Measurements from ENCODE around the gene EPB41. TPM values are rescaled to one million over a fixed set of nuclear protein-coding genes. Genes with fewer than 3 reads are reported as not detected.

The EPB41 gene
- polyA plus RNA-seq, 1 of the 3 experiments (the other 2 are of a cell fraction) = 7.4 TPM

- TF ChIP-seq CTCF (IDR thresholded peaks at IDR 0.05) (no peak), FOXJ3 (CRISPR knock-in tag; IDR thresholded peaks at IDR 0.05) (no peak), SMC3 (IDR thresholded peaks at IDR 0.05; ENCODE audit: low read depth, low read length) (no peak), TAF1 (IDR thresholded peaks at IDR 0.05; ENCODE audit: borderline replicate concordance, low read depth, low read length) (no peak), SIN3A (IDR thresholded peaks at IDR 0.05; ENCODE audit: borderline replicate concordance, low read depth, low read length) (no peak), JUND (IDR thresholded peaks at IDR 0.05) (no peak), RFX5 (IDR thresholded peaks at IDR 0.05; ENCODE audit: low read length) (no peak), GABPA (IDR thresholded peaks at IDR 0.05; ENCODE audit: low read depth) (no peak), EZH2phosphoT487 (IDR thresholded peaks at IDR 0.05; ENCODE audit: borderline replicate concordance, low read depth) (no peak), MXI1 (IDR thresholded peaks at IDR 0.05; ENCODE audit: low read depth, low read length) (no peak), USF2 (IDR thresholded peaks at IDR 0.05; ENCODE audit: borderline replicate concordance, low read depth, low read length) (no peak)
These were observed 3.4 kb downstream of the EPB41 start (continued) for GRCh38 chr1:28917757-28918118.

- 93% methylated on average over 3 of the region's 3 CpGs for WGBS (ENCODE audit: low lambda C conversion rate)
- no peak for TF ChIP-seq CTCF (IDR thresholded peaks at IDR 0.05)
- TF ChIP-seq EZH2phosphoT487 (IDR thresholded peaks at IDR 0.05; ENCODE audit: borderline replicate concordance, low read depth) = no peak
- TF ChIP-seq USF2 (IDR thresholded peaks at IDR 0.05; ENCODE audit: borderline replicate concordance, low read depth, low read length) = no peak
- no peak for TF ChIP-seq IRF3 (IDR thresholded peaks at IDR 0.05; ENCODE audit: low read depth, low read length)
- no peak for TF ChIP-seq GATA2 (CRISPR knock-in tag; IDR thresholded peaks at IDR 0.05)
- TF ChIP-seq MXI1 (IDR thresholded peaks at IDR 0.05; ENCODE audit: low read depth, low read length) = no peak
- TF ChIP-seq NFIC (IDR thresholded peaks at IDR 0.05; ENCODE audit: borderline replicate concordance) = no peak
- TF ChIP-seq MEF2A (IDR thresholded peaks at IDR 0.05; ENCODE audit: borderline replicate concordance, low read depth) = no peak
- TF ChIP-seq YY1 (IDR thresholded peaks at IDR 0.05; ENCODE audit: low read depth) = no peak
- no peak for TF ChIP-seq RXRA (IDR thresholded peaks at IDR 0.05; ENCODE audit: borderline replicate concordance, low read depth)
- TF ChIP-seq FOSL2 (IDR thresholded peaks at IDR 0.05; ENCODE audit: borderline replicate concordance, low read depth) = no peak
- TF ChIP-seq PBX3 (IDR thresholded peaks at IDR 0.05) = no peak
- TF ChIP-seq SMC3 (IDR thresholded peaks at IDR 0.05; ENCODE audit: low read depth, low read length) = no peak
- no peak for TF ChIP-seq TCF12 (IDR thresholded peaks at IDR 0.05)
- no peak for TF ChIP-seq MAX (IDR thresholded peaks at IDR 0.05; ENCODE audit: low read depth)
- no peak for TF ChIP-seq JUND (IDR thresholded peaks at IDR 0.05)
- TF ChIP-seq ELF1 (IDR thresholded peaks at IDR 0.05) = no peak
- no peak overlapping the region for H3K27ac ChIP-seq (ENCODE audit: low read depth in 2 of 2, low read length in 1 of 2)
These were observed 7.0 kb downstream of the EPB41 start for GRCh38 chr1:28921286-28921869.

More at GRCh38 chr1:28921286-28921869, 7.0 kb downstream of the EPB41 start:
- ChIA-PET CTCF (interaction anchor here (2.5 kb wide), 1 partner anchor 39 kb away, joined by 7 read pairs; no protein-coding TSS in a partner anchor), POLR2A (no interaction called here)
- Histone ChIP-seq H3K27me3 (ENCODE audit: insufficient read depth) (no peaks in the 10 kb centered on the region), H3K4me2 (no peak overlapping the region), H3F3A (replicated peaks; ENCODE audit: insufficient read depth) (no peaks in the 10 kb centered on the region), H4K20me1 (ENCODE audit: insufficient read depth) (no peaks in the 10 kb centered on the region), H3K79me2 (ENCODE audit: insufficient read depth) (peaks cover 4% of the 10 kb centered on the region; the same call in 1 of the 2 replicates), H3K9me3 (no peaks in the 10 kb centered on the region), H3K9me2 (no peaks in the 10 kb centered on the region), H2AFZ (ENCODE audit: low read depth) (no peak overlapping the region), H3K9ac (no peak overlapping the region), H3K4me1 (ENCODE audit: control insufficient read depth in 1 of 2, insufficient read depth in 2 of 2, low read depth in 1 of 2, low read length in 1 of 2) (no peaks in the 10 kb centered on the region; a peak in 1 of 4 replicates), H3K36me3 (replicated peaks in 1 of 2; ENCODE audit: control insufficient read depth in 1 of 2, insufficient read depth in 2 of 2, low read length in 1 of 2) (no peaks in the 10 kb centered on the region), H3K4me3 (ENCODE audit: low read depth in 2 of 2, low read length in 1 of 2) (no peak overlapping the region)
- DNase-seq = no peak

Data from SK-N-SH (cell line).